Hepatic stellate cell (primary cell): ENCODE data around the gene EDAR.

Experiments used
- DNase-seq: peaks from one replicate; pipeline ENCODE4 v3.0.0; 2011; ENCODE audit warnings: low spot score

The EDAR gene

DNA sequence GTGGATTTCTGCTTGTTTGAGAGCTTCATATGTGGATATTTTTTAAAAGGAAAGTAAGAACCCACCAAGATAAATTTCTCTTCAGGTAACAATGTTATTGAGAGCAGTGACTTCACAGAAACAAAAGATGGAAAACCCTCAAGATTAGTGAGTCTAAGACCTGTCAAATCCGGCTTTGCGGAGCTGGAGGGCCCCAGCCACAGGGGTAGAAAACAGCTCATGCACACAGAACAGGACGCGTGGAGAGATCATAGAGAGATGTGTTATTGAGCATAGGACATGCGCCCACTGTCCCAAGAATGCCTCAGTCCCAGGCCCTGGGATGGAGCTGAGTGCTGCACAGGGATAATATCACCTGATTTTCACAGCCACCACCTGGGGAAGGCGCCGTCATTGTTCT lies 21.3 kb downstream of the EDAR start:
- no peak for DNase-seq

DNA sequence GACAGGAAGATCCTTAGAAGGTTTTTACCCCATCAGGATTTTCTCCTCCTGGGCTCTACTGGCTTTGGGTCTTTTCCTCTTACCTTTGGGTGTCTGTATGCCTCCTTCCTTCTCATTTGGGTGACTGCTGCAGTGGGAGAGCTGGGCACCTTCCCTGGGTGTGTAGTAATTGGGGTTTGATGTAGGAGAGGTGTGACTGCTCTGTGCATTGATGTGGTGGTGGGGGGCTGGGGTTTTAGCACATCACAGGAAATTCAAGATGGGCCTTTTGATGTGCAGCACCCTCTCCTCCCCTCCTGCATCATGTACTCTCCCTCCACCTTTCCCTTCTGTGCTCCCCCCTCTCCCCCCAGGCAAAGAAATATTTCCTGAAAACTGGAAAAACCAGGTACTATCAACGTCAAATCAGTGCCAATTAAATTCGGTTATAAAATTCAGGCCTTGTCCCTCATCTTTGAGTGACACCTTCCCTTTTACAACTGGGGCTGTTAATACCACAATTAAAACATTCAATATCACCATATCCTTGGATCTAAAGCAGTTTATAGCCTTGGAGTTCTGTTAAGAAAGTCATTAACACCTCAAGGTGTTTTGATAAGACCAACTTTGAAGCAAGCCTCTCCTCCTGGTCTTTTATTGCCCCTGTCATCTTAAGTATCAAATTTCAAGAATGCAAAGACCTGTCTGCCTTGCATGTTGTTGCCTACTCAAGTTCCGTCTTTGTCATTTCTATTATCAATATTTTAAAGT lies 23.3 kb downstream of the EDAR start:
- no peak for DNase-seq

DNA sequence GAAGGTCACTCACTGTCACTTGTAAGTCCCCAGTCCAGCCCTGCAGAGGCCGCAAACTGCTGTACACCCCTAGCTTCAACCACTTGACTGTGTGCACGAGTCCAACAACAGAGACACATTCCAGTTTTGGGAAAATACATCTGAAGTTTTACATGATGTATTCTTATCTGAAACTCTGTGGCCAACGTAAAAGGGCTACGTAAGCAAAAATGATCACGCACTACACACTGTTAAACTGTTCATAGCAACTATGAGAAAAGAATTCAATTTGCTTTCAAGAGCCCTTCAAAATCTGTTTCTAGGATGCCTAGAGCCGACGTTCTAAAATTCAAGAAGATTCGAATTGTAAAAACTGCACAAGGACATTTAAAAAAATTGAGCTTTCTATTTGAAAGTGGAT lies 26.0 kb downstream of the EDAR start:
- DNase-seq = no peak

DNA sequence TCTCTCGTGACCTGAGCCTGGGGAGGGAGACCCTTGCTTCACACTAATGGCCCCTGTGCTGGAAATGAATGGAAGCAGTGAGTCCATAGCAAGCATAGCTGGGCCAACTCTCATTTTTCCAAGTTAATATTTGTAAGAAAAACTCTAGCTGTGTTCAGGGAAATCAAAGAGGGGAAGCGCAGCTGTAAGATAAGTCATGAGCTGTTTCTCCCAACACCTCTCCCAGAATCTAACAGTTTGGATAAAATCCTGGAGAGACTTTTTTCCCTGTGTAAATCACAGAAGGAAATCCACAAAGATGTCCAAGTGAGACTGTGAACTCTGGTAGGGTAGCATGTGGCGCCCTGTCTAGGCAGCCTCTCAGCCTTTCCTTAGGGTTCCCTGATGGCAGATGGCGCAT lies 27.2 kb downstream of the EDAR start:
- DNase-seq = no peak

DNA sequence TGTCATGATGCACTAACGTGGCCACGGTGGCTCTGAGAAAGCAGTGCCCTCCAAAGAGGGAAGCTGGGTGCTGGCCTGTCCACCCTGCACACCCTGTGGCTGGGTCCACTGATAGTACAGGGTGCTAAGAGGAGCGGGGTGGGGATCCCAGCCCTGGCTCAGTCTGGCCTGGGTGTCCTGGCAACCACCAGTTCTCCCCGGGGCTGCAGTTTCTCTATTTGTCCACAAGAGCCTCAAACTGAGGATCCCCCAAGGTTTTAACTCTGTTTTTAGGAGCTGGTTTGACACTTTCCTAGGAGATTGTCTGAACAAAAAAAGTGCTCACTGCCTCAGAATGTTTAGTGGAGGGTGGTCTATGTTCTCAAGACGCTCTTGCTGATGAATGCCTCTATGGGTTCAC lies 29.0 kb downstream of the EDAR start:
- DNase-seq = no peak

DNA sequence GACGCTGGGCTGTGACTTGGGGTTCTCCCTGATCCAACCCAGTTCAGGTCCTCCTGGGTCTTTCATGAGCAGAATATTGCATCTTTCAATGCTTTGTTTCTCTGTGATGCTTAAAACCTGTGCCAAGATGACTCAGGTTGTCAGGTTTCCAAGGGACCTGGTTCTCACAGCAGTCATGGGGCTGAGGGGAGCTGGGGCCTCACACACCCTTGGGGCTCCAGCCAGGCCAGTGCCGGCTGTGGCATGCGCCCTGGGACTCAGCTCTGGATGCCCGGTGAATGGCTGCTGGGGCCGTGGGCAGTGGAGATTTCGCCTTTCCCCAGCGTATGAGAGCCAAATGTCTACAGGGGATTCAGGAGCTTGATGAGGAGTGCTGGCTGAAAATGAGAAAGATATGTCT lies 29.6 kb downstream of the EDAR start:
- no peak for DNase-seq

DNA sequence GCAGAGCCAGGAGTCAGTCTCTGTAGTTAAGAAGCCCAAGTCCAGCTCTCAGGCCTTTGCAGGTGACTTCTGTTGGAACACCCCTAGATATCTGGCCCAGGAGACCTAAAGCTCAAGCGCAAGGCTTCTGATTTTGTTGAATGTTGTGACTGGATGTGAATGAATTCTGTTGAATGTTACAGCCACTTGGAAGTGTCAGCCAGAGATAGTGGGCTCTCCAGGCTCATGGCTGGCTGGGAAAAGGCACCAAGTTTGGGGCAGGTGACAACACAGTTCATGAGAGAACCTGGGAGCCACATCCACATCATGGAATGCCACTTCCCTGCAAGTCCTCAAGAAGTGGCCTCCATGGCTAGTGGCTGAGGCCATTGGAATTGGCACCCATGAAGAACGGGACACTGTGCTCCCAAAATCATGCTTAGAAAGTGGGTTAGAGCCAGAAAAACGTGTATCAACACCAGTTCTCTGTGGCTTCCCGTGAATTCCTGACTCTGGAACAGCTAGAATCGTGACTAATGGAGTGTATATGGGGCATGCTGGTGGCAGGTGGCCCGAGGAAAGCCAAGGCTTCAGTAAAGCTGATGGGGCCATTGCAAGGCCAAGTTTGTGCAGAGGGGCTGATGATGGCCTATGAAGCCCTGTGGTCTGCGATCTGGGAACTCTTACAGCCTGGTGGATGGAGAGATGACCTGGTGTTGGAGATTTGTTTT lies 30.2 kb downstream of the EDAR start:
- DNase-seq = no peak

- no peak for DNase-seq
Measured at GRCh38 chr2:108958002-108958401, 31.0 kb downstream of the EDAR start.

DNA sequence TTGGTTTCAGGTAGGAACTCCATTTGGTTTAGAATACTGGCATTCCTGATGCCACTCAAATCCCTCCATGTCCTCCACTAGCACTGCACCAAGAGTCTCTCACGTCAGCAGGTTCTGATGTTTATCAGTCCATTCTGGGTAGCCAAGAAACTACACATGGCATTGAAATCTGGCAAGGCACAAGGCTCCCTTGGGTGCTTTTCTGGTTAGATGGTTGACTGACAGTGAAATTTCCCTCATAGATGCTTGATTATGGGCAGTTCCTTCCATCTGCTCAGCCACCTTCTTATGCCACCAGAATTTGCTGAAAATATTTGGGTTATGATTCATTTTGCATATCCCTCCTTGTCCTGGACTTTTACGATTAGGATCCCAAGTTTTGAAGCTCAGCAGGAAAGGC lies 32.6 kb downstream of the EDAR start:
- DNase-seq = no peak

DNA sequence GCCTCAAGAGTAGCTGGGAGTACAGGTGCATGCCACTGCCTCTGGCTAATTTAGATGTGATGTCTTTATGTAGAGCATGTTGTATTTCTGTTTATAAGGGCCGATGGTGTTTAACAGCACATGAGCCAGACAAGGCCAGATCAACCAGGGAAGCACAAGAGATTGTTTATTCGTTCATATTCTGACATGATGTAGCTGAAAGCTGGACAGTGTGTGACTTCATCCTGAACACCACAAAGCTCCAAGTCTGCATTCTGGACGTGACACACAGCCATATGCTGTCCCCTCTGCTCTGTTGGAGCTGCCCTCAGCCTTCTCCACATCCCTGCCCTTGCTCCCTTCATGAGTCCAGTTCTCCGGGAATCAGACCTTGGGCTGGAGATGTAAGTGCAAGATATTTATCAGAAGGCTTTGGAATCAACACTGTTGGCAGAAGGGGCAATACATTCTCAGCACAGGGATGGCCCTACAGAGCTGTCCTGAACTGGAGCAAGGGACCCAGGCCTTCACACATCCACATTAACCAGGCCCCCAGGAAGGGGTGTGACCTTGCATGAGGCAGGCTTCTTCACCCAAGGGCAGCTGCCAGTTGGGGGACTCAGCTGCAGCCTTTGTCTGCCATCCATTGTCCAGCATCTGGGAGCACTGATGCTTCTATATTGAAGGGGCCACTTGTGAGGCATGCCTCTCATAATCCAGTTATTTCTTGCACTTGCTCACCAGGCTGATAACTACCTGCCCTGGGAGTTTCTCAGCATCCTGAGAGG lies 38.5 kb downstream of the EDAR start:
- DNase-seq = no peak

DNA sequence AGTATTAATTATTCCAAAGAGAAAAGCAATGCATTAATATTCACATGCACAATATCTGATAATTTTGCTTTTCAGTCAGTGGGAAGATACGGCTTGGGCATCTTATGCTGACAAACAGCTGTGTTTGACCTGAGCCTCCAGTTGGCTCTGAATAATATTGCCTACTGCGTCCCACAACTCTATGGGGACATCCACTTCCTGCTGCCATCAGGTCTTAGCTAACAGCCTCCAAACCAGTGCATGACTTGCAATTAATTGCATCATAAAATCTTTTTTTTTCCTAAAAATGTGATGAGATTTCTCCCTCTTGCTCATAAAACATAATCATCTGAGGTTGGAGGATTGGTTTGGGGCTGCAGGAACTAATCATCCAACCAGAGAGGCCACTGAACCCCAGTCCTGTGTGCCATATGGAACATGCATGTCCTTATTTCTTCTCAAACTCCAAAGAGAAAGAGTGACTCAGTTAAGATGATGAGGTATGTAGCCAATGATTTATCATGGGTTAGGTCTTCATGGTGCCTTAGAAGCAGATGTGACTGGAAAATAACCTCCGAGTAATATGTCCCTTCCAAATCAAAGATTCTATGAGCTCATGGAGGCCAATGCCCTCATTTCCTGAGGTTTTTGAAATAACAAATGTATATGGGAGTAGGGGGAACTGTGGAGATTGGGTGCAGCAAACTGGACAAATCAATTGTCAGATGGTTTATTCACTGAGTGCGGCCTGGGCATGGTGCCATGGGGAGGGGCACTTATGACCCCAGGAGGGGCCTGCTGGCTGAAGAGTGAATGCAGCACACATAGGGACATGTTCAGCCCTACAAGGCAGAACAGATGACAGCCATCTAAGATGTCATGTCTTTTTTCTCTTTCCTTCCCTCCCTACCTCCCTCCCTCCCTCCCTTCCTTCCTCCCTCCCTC lies 39.4 kb downstream of the EDAR start:
- no peak for DNase-seq

DNA sequence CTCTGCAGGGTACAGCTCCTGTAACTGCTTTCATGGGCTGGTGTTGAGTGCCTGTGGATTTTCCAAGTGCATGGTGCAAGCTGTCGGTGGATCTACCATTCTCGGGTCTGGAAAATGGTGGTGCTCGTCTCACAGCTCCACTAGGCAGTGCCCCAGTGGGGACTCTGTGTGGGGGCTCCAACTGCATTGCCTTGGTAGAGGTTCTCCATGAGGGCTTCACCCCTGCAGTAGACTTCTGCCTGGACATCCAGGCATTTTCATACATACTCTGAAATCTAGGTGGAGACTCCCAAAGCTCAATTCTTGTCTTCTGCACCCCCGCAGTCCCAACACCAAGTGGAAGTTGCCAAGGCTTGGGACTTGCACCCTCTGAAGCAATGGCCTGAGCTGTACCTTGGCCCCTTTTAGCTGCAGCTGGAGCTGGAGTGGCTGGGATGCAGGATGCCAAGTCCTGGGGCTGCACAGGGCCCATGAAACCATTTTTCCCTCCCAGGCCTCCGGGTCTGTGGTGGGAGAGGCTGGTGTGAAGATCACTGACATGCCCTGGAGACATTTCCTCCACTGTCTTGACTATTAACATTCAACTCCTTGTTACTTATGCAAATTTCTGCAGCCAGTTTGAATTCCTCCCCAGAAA lies 41.6 kb downstream of the EDAR start:
- no peak for DNase-seq

GRCh38 chr2:108946442-108946841 lies 42.6 kb downstream of the EDAR start:
- no peak for DNase-seq

DNA sequence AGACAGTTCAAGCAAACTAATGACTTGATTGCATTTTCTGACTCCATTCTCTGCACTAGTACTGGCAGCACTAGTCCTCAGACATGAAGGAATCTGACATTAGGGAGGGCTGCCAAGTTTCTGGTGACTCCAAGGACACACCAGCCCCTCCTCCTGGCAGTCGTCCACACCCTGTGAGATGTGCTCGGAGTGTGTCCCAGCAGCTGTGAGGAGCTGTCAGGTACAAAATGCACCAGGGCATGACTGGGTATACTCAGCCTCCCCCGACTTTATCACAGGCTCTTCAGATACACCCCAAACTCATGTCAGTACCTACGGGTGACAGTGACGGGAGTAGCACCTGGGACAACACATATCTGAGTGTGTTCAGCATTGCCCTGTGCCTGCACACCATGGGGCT lies 43.1 kb downstream of the EDAR start:
- no peak for DNase-seq

- DNase-seq = no peak
Measured at GRCh38 chr2:108944601-108945331, 44.3 kb downstream of the EDAR start.

DNA sequence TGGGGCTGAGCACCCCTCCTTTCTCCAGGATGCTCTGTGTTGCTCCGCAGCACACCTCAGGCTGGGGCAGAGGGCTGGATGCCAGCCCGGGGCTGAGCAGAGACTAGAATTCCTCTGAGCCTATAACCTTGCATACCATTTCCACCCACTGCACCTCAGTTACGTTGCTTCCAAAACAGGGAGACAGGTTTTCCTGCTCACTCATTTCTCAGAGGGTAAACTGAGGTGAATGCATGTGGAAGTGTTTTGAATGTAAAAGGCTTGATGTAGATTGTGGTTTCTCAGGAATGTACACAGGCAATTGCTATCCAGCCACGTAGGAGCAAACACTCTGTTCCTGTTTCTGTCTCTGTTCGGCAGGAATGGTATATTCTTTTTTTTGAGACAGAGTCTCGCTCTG lies 45.3 kb downstream of the EDAR start:
- DNase-seq = no peak

- DNase-seq = no peak
Measured at GRCh38 chr2:108942888-108943287, 46.1 kb downstream of the EDAR start.

GRCh38 chr2:108942231-108942825 lies 46.7 kb downstream of the EDAR start:
- DNase-seq = no peak

DNA sequence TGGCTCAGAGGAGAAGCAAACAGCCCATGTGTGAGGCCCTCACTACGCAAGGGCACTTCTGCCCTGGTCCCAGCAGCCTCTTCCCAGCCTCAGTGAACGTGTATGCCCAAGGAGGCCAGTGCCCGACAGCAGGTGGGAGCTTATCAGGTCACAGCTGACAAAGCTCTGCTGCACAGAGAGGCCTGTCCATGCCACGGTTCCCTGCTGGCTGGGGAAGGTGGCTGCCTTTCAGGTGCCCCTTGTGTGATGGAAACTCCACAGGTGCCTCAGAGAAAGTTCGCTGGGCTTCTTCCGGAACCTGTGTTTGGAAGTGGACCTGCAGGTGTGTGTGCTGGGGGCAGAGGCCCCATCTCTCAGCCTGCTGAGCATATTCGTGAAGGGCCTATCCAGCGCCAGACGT lies 47.3 kb downstream of the EDAR start:
- no peak for DNase-seq

DNA sequence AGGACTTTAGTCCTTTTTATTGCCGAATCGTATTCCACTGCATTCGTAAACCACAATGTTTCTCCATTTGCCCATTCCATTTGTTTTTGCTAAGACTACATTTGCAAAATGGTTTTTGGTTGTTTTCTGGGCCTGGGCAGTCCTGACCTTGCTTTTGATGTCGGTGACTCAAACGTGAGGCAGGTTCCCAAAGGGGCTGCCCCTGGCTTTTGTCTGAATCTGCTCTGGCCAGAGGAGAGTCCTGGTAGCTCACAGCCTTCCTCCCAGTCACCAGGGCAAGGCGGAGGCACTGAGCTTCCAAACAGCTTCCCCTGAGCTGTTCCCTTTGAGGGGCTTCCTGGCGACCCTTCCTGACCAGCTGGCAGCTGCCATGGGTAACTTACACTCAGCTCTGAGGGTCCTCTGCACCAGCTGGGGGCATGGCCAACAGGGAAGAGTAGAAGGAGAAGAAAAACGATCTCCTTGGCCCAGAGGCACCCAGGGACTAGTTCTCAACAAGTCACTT lies 47.8 kb downstream of the EDAR start:
- no peak for DNase-seq
